Hindlimb muscle (tissue), 1 donor: ENCODE results near the gene TAF1C. TPM values are rescaled to one million over a fixed set of nuclear protein-coding genes. Genes with fewer than 3 reads are reported as not detected.
"Not testable (repeated sequence)": the region's sequence is repeated elsewhere in the genome, so short reads cannot be mapped to it uniquely, and the experiment has no call there.

ENCODE experiments used
- DNase-seq: peaks from one replicate; pipeline ENCODE4 v3.0.0-alpha.2; 2013
- polyA plus RNA-seq: library from polyadenylated mRNA; unstranded; fragments of 120-200 nt; gene quantifications from one replicate; pipeline ENCODE4 v1.2.1, GENCODE V29; 2013; ENCODE audit not compliant: insufficient read length

TAF1C gene
- polyA plus RNA-seq, 1 donor: 34.3 TPM

GRCh38 chr16:84207879-84208278, 21.0 kb upstream of the TAF1C start:
- no peak for DNase-seq

GRCh38 chr16:84207251-84207650, 20.4 kb upstream of the TAF1C start:
- DNase-seq: no peak

GRCh38 chr16:84205976-84206691, 19.3 kb upstream of the TAF1C start:
- DNase-seq: no peak

GRCh38 chr16:84205123-84205522, 18.3 kb upstream of the TAF1C start:
- DNase-seq: not testable (repeated sequence)

GRCh38 chr16:84204551-84204950, 17.7 kb upstream of the TAF1C start:
- not testable (repeated sequence) for DNase-seq

- no peak for DNase-seq
These were observed 13.0 kb upstream of the TAF1C start for GRCh38 chr16:84199861-84200260.

- DNase-seq: no peak
These were observed 12.2 kb upstream of the TAF1C start for GRCh38 chr16:84199097-84199496.

GRCh38 chr16:84198401-84198800, 11.5 kb upstream of the TAF1C start:
- DNase-seq: no peak

GRCh38 chr16:84197466-84198128, 10.7 kb upstream of the TAF1C start:
- DNase-seq: no peak

- no peak for DNase-seq
These were observed 10.0 kb upstream of the TAF1C start for GRCh38 chr16:84196727-84197394.

- DNase-seq: no peak
These were observed 9.2 kb upstream of the TAF1C start for GRCh38 chr16:84196101-84196500.

- no peak for DNase-seq
These were observed 8.6 kb upstream of the TAF1C start for GRCh38 chr16:84195201-84196093.

GRCh38 chr16:84194470-84195200, 7.8 kb upstream of the TAF1C start:
- no peak for DNase-seq

- no peak for DNase-seq
These were observed 7.2 kb upstream of the TAF1C start for GRCh38 chr16:84194018-84194417.

GRCh38 chr16:84193480-84193879, 6.6 kb upstream of the TAF1C start:
- DNase-seq: no peak

- DNase-seq: no peak
These were observed 4.6 kb upstream of the TAF1C start for GRCh38 chr16:84191466-84191865.

- DNase-seq: no peak
These were observed 4.0 kb upstream of the TAF1C start, which contains the start of gene ADAD2 for GRCh38 chr16:84190731-84191388. TSS of gene ADAD2 (plus strand) at chr16:84191157. CDS start at chr16:84191231, 74 bp downstream.

- no peak for DNase-seq
These were observed 2.1 kb downstream of the TAF1C start for GRCh38 chr16:84184775-84185174.

GRCh38 chr16:84183911-84184591, 2.8 kb downstream of the TAF1C start:
- no peak for DNase-seq

- no peak for DNase-seq
These were observed 3.3 kb downstream of the TAF1C start for GRCh38 chr16:84183572-84183875.
